Measurements from ENCODE around the gene NACC1. TPM values are rescaled to one million over a fixed set of nuclear protein-coding genes. Genes with fewer than 3 reads are reported as not detected.
"Not testable (repeated sequence)": the region's sequence is repeated elsewhere in the genome, so short reads cannot be mapped to it uniquely, and the experiment has no call there.

NACC1 gene
- total RNA-seq, 1 donor: 95.0 TPM

DNA sequence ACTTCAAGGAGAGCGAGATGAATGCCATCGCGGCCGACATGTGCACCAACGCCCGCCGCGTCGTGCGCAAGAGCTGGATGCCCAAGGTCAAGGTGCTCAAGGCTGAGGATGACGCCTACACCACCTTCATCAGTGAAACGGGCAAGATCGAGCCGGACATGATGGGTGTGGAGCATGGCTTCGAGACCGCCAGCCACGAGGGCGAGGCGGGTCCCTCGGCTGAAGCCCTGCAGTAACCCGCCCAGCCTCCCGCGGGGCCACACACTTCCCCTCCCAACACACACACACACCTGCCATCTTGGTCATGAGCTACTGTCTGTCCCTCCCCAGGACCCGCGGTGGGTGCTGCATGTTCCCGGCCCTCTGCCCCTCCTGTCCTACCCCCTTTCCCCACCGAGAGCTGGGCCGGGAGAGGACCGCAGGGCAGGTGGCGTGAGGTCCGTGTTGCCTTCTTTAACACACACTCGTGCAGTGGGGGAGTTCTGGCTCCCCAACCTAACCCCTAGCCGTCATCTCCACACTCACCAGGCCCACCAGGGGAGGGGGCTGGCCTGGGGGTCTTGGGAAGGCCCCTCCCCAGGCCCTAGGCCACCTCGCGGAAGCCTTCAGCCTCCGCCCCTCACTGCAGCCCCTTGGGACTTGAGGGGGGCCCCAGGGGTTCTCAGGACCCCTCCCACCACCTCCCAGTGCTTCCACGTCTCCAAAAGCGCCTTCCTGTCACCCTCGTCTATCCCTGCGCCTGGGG lies 20.3 kb downstream of the NACC1 start:
- H3K4me3 ChIP-seq (ENCODE audit: low read depth, low read length): no peak overlapping the region
- DNase-seq (ENCODE audit: low read depth): no peak
- TF ChIP-seq, protein P1, sequence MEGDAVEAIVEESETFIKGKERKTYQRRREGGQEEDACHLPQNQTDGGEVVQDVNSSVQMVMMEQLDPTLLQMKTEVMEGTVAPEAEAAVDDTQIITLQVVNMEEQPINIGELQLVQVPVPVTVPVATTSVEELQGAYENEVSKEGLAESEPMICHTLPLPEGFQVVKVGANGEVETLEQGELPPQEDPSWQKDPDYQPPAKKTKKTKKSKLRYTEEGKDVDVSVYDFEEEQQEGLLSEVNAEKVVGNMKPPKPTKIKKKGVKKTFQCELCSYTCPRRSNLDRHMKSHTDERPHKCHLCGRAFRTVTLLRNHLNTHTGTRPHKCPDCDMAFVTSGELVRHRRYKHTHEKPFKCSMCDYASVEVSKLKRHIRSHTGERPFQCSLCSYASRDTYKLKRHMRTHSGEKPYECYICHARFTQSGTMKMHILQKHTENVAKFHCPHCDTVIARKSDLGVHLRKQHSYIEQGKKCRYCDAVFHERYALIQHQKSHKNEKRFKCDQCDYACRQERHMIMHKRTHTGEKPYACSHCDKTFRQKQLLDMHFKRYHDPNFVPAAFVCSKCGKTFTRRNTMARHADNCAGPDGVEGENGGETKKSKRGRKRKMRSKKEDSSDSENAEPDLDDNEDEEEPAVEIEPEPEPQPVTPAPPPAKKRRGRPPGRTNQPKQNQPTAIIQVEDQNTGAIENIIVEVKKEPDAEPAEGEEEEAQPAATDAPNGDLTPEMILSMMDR (IDR thresholded peaks at IDR 0.05; ENCODE audit: insufficient read depth, low read depth, low read length): no peak

DNA sequence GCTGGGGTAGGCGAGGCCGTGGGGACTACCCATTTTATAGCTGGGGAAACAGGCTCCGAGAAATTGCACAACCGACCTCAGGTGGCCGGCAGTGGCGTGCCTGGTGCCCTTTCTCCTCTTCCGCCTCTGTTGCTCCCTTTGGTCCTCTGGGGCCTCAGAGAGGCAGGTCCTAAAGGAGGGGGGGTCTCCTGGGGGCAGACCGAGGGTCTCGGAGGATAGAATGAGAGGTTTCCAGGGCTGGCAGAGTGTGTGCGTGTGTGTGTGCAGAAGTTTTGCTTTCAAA lies 20.8 kb downstream of the NACC1 start:
- TF ChIP-seq, protein P1 (IDR thresholded peaks at IDR 0.05; ENCODE audit: insufficient read depth, low read depth, low read length): no peak
- no peak overlapping the region for H3K4me3 ChIP-seq (ENCODE audit: low read depth, low read length)

DNA sequence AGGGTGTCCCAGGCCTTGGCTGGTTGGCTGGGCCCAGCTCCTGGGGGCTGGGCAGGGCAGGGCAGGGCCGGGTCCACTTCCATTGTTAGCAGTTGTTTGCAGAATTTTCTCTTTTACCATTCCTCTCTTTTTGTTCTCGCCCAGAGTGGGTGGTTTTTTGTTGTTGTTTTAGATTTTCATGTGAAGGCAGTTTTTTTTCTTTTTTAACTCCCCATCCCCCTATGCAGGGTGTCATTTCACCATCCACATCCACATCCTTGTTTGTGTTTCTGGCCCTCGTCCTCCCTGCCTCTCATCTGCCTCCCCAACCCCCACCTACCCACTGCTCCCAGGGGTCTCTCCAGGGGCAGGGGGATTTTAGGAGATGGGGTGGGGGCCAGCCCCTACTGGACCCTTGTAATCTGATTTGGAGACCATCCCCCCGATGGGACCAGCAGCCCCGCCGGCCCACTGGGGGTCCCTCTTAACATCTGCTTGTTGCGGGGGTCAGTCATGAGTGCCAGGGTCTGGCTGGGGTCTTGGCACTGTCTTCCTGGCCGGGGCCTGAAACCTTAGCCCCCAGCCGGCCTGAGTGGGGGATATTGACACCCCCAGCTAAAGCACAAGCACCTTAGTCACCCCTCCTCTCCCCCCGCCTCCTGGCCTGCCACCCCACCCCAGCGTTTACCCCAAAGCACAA lies 21.7 kb downstream of the NACC1 start:
- no peak overlapping the region for H3K4me3 ChIP-seq (ENCODE audit: low read depth, low read length)
- TF ChIP-seq, protein P1 (IDR thresholded peaks at IDR 0.05; ENCODE audit: insufficient read depth, low read depth, low read length): no peak
- DNase-seq (ENCODE audit: low read depth): no peak

More for the DNA sequence above, 20.8 kb downstream of the NACC1 start:
- DNase-seq (ENCODE audit: low read depth): no peak

DNA sequence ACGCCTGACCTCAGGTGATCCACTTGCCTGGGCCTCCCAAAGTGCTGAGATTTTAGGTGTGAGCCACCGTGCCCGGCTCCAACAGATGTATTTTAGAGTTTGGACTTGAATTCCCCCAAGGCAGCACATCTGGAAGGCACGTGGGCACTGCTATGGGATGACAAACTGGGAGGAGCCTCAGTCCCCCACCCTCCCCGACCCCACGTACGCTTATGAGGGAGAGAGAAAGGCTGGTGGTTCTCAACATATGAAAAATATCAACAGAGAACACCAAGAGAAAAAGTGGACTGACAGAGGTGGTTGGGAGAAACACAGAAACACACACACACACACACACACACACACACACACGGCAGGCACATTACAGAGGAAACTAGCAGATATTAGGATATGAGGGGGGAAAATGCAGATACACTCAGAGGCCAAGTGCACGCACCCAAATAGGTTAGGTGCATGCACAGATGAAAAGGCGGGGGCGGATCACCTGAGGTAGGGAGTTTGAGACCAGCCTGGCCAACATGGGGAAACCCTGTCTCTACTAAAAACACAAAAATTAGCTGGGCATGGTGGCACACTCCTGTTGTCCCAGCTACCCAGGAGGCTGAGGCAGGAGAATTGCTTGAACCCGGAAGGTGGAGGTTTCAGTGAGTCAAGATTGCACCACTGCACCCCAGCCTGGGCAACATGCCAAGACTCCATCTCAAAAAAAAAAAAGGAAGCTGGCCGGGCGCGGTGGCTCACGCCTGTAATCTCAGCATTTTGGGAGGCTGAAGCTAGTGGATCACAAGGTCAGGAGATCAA lies 28.9 kb downstream of the NACC1 start:
- peak; percentile 71 for DNase-seq (ENCODE audit: low read depth)
- H3K4me3 ChIP-seq (ENCODE audit: low read depth, low read length): no peak overlapping the region
- TF ChIP-seq, protein P1 (IDR thresholded peaks at IDR 0.05; ENCODE audit: insufficient read depth, low read depth, low read length): no peak

DNA sequence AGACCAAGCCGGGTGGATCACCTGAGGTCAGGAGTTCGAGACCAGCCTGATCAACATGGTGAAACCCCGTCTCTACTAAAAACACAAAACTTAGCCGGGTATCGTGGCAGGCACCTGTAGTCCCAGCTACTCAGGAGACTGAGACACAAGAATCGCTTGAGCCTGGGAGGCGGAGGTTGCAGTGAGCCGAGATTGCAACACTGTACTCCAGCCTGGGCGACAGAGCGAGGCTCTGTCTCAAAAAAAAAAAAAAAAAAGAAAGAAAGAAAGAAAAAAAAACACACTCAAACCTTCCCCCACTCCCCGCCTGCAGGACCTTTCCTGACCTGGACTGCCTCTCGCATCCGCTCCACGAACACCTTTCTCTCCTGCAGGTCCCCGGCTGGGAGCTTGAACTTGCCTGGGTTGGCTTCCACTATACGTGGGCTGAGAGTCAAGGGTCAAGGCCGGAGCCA lies 31.1 kb downstream of the NACC1 start:
- peak overlapping the region; percentile 89 for H3K4me3 ChIP-seq (ENCODE audit: low read depth, low read length)
- DNase-seq (ENCODE audit: low read depth): not testable (repeated sequence)

DNA sequence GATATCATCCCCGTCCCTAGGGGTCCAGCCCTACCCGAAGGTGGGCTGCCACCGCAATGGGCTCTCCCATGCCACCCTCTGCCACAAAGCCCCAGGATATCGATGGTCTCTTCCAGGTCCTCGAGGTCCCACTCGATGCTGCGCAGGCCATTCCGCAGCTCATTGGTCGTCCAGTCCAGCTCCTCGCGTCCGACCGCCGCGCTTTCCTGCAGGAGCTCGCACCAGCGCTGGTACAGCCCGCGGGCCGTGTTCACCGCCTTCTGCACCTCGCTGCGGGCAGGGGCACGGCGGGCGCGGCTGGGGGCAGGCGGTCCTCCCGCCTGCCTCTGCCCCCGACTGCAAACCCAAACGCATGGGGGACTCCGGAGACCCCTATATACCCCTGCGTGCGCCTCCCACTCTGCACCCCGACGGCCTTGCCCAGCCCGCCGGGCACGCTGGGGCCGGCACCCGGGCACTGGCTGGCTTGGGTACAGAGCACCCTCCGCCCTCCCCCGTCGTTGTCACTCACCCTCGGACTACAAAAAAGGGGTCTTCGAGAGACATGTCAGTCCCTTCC lies 31.6 kb downstream of the NACC1 start:
- peak overlapping the region; percentile 89 for H3K4me3 ChIP-seq (ENCODE audit: low read depth, low read length)
- peak; percentile 39 for DNase-seq (ENCODE audit: low read depth)
- TF ChIP-seq, protein P1 (IDR thresholded peaks at IDR 0.05; ENCODE audit: insufficient read depth, low read depth, low read length): no peak

All from fibroblast of villous mesenchyme (primary cell).